Keratinocyte (primary cell): ENCODE data around the gene RTBDN. TPM values are rescaled to one million over a fixed set of nuclear protein-coding genes. Genes with fewer than 3 reads are reported as not detected.

Source experiments
- DNase-seq: peaks from one replicate; pipeline ENCODE4 v3.0.0-alpha.2; 2011; ENCODE audit warnings: low read depth, missing footprints, low spot score
- FAIRE-seq: peaks from 2 replicates; lab custom pipeline; 2011; peaks lifted over from hg19 to GRCh38; lab: Jason Lieb, UNC
- H2AFZ ChIP-seq: 2 replicates; pipeline ENCODE4 v1.6.0; 2012; ENCODE audit warnings: low read length, control low read depth, inconsistent platforms; ENCODE audit not compliant: control insufficient read depth
- H3K27ac ChIP-seq: 2 replicates; pipeline ENCODE4 v1.5.1; 2011; ENCODE audit warnings: low read length; ENCODE audit not compliant: control insufficient read depth, insufficient read depth
- H3K27me3 ChIP-seq: 3 replicates; pipeline ENCODE4 v1.6.0; 2011; ENCODE audit warnings: low read length; ENCODE audit not compliant: control insufficient read depth, insufficient read depth; ENCODE audit errors: extremely low read depth
- H3K36me3 ChIP-seq, 2 experiments: 2 replicates in 1 of 2; 3 replicates in 1 of 2; pipeline ENCODE4 v1.5.1; 2011; ENCODE audit warnings: low read length in 2 of 2, mild to moderate bottlenecking in 1 of 2; ENCODE audit not compliant: control insufficient read depth in 2 of 2, insufficient read depth in 2 of 2; ENCODE audit errors: extremely low read depth in 1 of 2
- H3K4me1 ChIP-seq: 3 replicates; pipeline ENCODE4 v1.5.1; 2011; ENCODE audit warnings: low read length; ENCODE audit not compliant: control insufficient read depth, insufficient read depth; ENCODE audit errors: extremely low read depth
- H3K4me2 ChIP-seq: 3 replicates; pipeline ENCODE4 v1.6.0; 2011; ENCODE audit warnings: low read depth, low read length; ENCODE audit not compliant: control insufficient read depth, insufficient read depth; ENCODE audit errors: extremely low read depth
- H3K4me3 ChIP-seq, 3 experiments: fragments of 200-600 bp in 1 of 3; sonication (generic) in 1 of 3; 2 replicates in 2 of 3; 3 replicates in 1 of 3; pipeline ENCODE4 v1.5.1; 2011 to 2016; ENCODE audit warnings: low read length in 3 of 3, mild to moderate bottlenecking in 3 of 3, control low read depth in 2 of 3, inconsistent platforms in 1 of 3, low read depth in 1 of 3, mixed read lengths in 1 of 3, mixed run types in 1 of 3, moderate library complexity in 1 of 3; ENCODE audit not compliant: control insufficient read depth in 2 of 3, insufficient read depth in 2 of 3; ENCODE audit errors: extremely low read depth in 1 of 3
- H3K79me2 ChIP-seq: 2 replicates; pipeline ENCODE4 v1.6.0; 2012; ENCODE audit warnings: low read length; ENCODE audit not compliant: control insufficient read depth, insufficient read depth
- H3K9ac ChIP-seq: 3 replicates; pipeline ENCODE4 v1.6.0; 2011; ENCODE audit warnings: low read length; ENCODE audit not compliant: control insufficient read depth, insufficient read depth; ENCODE audit errors: extremely low read depth
- H3K9me1 ChIP-seq: 3 replicates; pipeline ENCODE4 v1.6.0; 2011; ENCODE audit warnings: low read length; ENCODE audit not compliant: control insufficient read depth, insufficient read depth; ENCODE audit errors: extremely low read depth
- H3K9me3 ChIP-seq: 2 replicates; pipeline ENCODE4 v1.5.1; 2012; ENCODE audit warnings: low read depth, low read length; ENCODE audit not compliant: control insufficient read depth
- H4K20me1 ChIP-seq: 3 replicates; pipeline ENCODE4 v1.6.0; 2011; ENCODE audit warnings: low read length; ENCODE audit not compliant: control insufficient read depth, insufficient read depth; ENCODE audit errors: extremely low read depth
- EZH2 ChIP-seq: IDR thresholded peaks from one replicate; pipeline ENCODE4 v1.6.1; 2012; ENCODE audit warnings: inconsistent platforms, mild to moderate bottlenecking, low read length, moderate library complexity
- dilution Hi-C: fragments of 300-500 bp; cut with MboI; formaldehyde crosslinking; loops from one replicate; pipeline ENCODE4 v1.7.0; 2020; ENCODE audit warnings: low sequenced_read_pairs; ENCODE audit not compliant: extremely low pct_ligation_motif_present
- polyA plus RNA-seq, 5 experiments: library from polyadenylated mRNA; depleted of rRNA in 3 of 5; stranded (reverse) in 3 of 5; stranded (forward) in 1 of 5; unstranded in 1 of 5; fragments of >200 nt; gene quantifications; 1 replicate in 1 of 5; 2 replicates in 3 of 5; 3 replicates in 1 of 5; pipeline versions ENCODE4 v1.2.1 to v1.2.3, GENCODE V29; 2011 to 2012; ENCODE audit warnings: missing spikeins in 2 of 5, low read depth in 1 of 5, low replicate concordance in 1 of 5
- TF ChIP-seq, protein P1 (sequence below), 3 experiments: IDR thresholded peaks in 1 of 3; conservative IDR thresholded peaks in 1 of 3; optimal IDR thresholded peaks in 1 of 3; 2 replicates in 2 of 3; 3 replicates in 1 of 3; pipeline versions ENCODE3 to v1.5.1; 2011; ENCODE audit warnings: low read length in 3 of 3, mild to moderate bottlenecking in 3 of 3, moderate library complexity in 2 of 3, control low read depth in 1 of 3, inconsistent platforms in 1 of 3; ENCODE audit not compliant: insufficient read depth in 2 of 3; ENCODE audit errors: extremely low read depth in 1 of 3

The RTBDN gene
- polyA plus RNA-seq, 1 donor (not counting 4 experiments of a cell fraction or from before 2014, with no cell fraction given) = not detected

- H3K27me3 ChIP-seq = no peaks in the 10 kb centered on the region
- H3K4me2 ChIP-seq = peak overlapping the region; percentile 99
- DNase-seq (no peak), FAIRE-seq (no peak)
- no peaks in the 10 kb centered on the region for H3K9me1 ChIP-seq
- peak overlapping the region; percentile 97 for H3K9ac ChIP-seq
- dilution Hi-C loops = no loop called here
- no peaks in the 10 kb centered on the region for H3K9me3 ChIP-seq
- H3K27ac ChIP-seq = peak overlapping the region; percentile 98
- H2AFZ ChIP-seq = no peak overlapping the region
- H4K20me1 ChIP-seq = peaks cover 11% of the 10 kb centered on the region
- no peaks in the 10 kb centered on the region for H3K36me3 ChIP-seq
- TF ChIP-seq, protein P1, sequence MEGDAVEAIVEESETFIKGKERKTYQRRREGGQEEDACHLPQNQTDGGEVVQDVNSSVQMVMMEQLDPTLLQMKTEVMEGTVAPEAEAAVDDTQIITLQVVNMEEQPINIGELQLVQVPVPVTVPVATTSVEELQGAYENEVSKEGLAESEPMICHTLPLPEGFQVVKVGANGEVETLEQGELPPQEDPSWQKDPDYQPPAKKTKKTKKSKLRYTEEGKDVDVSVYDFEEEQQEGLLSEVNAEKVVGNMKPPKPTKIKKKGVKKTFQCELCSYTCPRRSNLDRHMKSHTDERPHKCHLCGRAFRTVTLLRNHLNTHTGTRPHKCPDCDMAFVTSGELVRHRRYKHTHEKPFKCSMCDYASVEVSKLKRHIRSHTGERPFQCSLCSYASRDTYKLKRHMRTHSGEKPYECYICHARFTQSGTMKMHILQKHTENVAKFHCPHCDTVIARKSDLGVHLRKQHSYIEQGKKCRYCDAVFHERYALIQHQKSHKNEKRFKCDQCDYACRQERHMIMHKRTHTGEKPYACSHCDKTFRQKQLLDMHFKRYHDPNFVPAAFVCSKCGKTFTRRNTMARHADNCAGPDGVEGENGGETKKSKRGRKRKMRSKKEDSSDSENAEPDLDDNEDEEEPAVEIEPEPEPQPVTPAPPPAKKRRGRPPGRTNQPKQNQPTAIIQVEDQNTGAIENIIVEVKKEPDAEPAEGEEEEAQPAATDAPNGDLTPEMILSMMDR (optimal IDR thresholded peaks at IDR 0.05 in 1 of 3, IDR thresholded peaks at IDR 0.05 in 1 of 3, conservative IDR thresholded peaks at IDR 0.05 in 1 of 3; ENCODE audit: extremely low read depth in 1 of 3, insufficient read depth in 2 of 3, low read length in 3 of 3) = no peak
- no peak for TF ChIP-seq EZH2
- H3K4me1 ChIP-seq = peaks cover 29% of the 10 kb centered on the region
- peak overlapping the region; percentile 73 to 95 (median 94) for H3K4me3 ChIP-seq
- H3K79me2 ChIP-seq = peaks cover 19% of the 10 kb centered on the region
Measured at GRCh38 chr19:12793290-12794195, 40.8 kb downstream of the RTBDN start.

DNA sequence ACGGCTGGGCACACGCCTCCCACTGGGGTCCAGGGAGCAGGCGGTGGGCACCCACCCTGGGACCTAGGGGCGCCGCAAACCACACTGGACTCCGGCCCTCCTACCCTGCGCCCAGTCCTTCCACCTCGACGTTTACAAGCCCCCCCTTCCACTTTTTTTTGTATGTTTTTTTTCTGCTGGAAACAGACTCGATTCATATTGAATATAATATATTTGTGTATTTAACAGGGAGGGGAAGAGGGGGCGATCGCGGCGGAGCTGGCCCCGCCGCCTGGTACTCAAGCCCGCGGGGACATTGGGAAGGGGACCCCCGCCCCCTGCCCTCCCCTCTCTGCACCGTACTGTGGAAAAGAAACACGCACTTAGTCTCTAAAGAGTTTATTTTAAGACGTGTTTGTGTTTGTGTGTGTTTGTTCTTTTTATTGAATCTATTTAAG, 41.5 kb downstream of the RTBDN start:
- Histone ChIP-seq H3K79me2 (peaks cover 19% of the 10 kb centered on the region), H3K9me1 (no peaks in the 10 kb centered on the region), H3K4me1 (peaks cover 35% of the 10 kb centered on the region), H3K27ac (peak overlapping the region; percentile 98), H3K36me3 (no peaks in the 10 kb centered on the region), H3K4me3 (peak overlapping the region; percentile 73 to 95 (median 94)), H3K27me3 (no peaks in the 10 kb centered on the region), H3K4me2 (peak overlapping the region; percentile 99), H3K9ac (peak overlapping the region; percentile 97), H2AFZ (no peak overlapping the region), H4K20me1 (peaks cover 11% of the 10 kb centered on the region), H3K9me3 (no peaks in the 10 kb centered on the region)
- TF ChIP-seq, protein P1 (optimal IDR thresholded peaks at IDR 0.05 in 1 of 3, IDR thresholded peaks at IDR 0.05 in 1 of 3, conservative IDR thresholded peaks at IDR 0.05 in 1 of 3; ENCODE audit: extremely low read depth in 1 of 3, insufficient read depth in 2 of 3, low read length in 3 of 3) = no peak
- TF ChIP-seq EZH2 = no peak
- dilution Hi-C loops = no loop called here
- no peak for FAIRE-seq
- no peak for DNase-seq
